WTC11 (cell line): Measurements from ENCODE around the gene STX2. TPM values are rescaled to one million over a fixed set of nuclear protein-coding genes. Genes with fewer than 3 reads are reported as not detected.

Experiments
- ATAC-seq: fragments of 200-7000 bp; cut with Tn5 transposase; 2 replicates; pipeline ENCODE4 v1.10.0; 2021; ENCODE audit warnings: mild to moderate bottlenecking, moderate library complexity
- CTCF ChIA-PET: fragments of 300-600 bp; sonication (Branson Sonifier 250); formaldehyde crosslinking; loops from one replicate; lab custom pipeline; 2021; ENCODE audit warnings: antibody characterized with exemption; lab: Charles Lee
- POLR2A ChIA-PET: fragments of 350-600 bp; sonication (Branson Sonifier 250); formaldehyde crosslinking; loops from one replicate; lab custom pipeline; 2021; ENCODE audit warnings: antibody characterized with exemption; lab: Charles Lee
- DNase-seq: peaks from one replicate; pipeline ENCODE4 v3.0.0; 2021; ENCODE audit warnings: low spot score
- H3K27ac Mint-ChIP-seq: 2 replicates; pipeline ENCODE4 v1.8.0; 2021; ENCODE audit warnings: mixed read lengths
- H3K27me3 Mint-ChIP-seq: 2 replicates; pipeline ENCODE4 v1.8.0; 2021; ENCODE audit warnings: low read depth, mild to moderate bottlenecking, moderate library complexity, mixed read lengths
- H3K36me3 Mint-ChIP-seq: 2 replicates; pipeline ENCODE4 v1.8.0; 2021; ENCODE audit warnings: mixed read lengths
- H3K4me1 Mint-ChIP-seq: 2 replicates; pipeline ENCODE4 v1.8.0; 2022; ENCODE audit warnings: mixed read lengths
- H3K4me3 Mint-ChIP-seq: 2 replicates; pipeline ENCODE4 v1.8.0; 2021; ENCODE audit warnings: mild to moderate bottlenecking, moderate library complexity, mixed read lengths
- H3K9me3 Mint-ChIP-seq: 2 replicates; pipeline ENCODE4 v1.8.0; 2021; ENCODE audit warnings: mixed read lengths
- CREM ChIP-seq: sonication (generic); formaldehyde crosslinking; IDR thresholded peaks from 2 replicates; pipeline ENCODE4 v1.8.1; 2022; ENCODE audit warnings: mild to moderate bottlenecking, missing genetic modification reagents, moderate library complexity
- E2F1 ChIP-seq: sonication (generic); formaldehyde crosslinking; IDR thresholded peaks from 2 replicates; pipeline ENCODE4 v1.8.0; 2022; ENCODE audit warnings: mild to moderate bottlenecking, missing genetic modification reagents
- ETV6 ChIP-seq: sonication (generic); formaldehyde crosslinking; IDR thresholded peaks from 2 replicates; pipeline ENCODE4 v1.8.1; 2022; ENCODE audit warnings: mild to moderate bottlenecking, missing genetic modification reagents
- FOXJ3 ChIP-seq: sonication (generic); formaldehyde crosslinking; IDR thresholded peaks from 2 replicates; pipeline ENCODE4 v1.9.0; 2021; ENCODE audit warnings: missing genetic modification reagents, mild to moderate bottlenecking, borderline replicate concordance
- NFE2L1 ChIP-seq: sonication (generic); formaldehyde crosslinking; IDR thresholded peaks from 2 replicates; pipeline ENCODE4 v1.8.1; 2023; ENCODE audit warnings: missing genetic modification reagents
- OVOL2 ChIP-seq: fragments of 250-450 bp; sonication (Bioruptor Pico); IDR thresholded peaks from 2 replicates; pipeline ENCODE4 v1.9.0; 2021; ENCODE audit warnings: mild to moderate bottlenecking, borderline replicate concordance
- PRRX2 ChIP-seq: fragments of 250-450 bp; sonication (Bioruptor Pico); IDR thresholded peaks from 2 replicates; pipeline ENCODE4 v1.8.0; 2021; ENCODE audit warnings: mild to moderate bottlenecking
- ZNF281 ChIP-seq: sonication (generic); formaldehyde crosslinking; IDR thresholded peaks from 2 replicates; pipeline ENCODE4 v1.8.0; 2023; ENCODE audit warnings: mild to moderate bottlenecking, missing genetic modification reagents
- total RNA-seq: library from RNA; stranded (reverse); gene quantifications from 3 replicates; pipeline ENCODE4 v1.2.3, GENCODE V29; 2021
- TF ChIP-seq, protein P1 (sequence below): fragments of 250-450 bp; sonication (Bioruptor Pico); IDR thresholded peaks from 2 replicates; pipeline ENCODE4 v1.9.0; 2021; ENCODE audit warnings: mild to moderate bottlenecking, borderline replicate concordance
- TF ChIP-seq, protein P2 (sequence below): fragments of 250-450 bp; sonication (Bioruptor Pico); IDR thresholded peaks from 2 replicates; pipeline ENCODE4 v2.1.2; 2022; ENCODE audit warnings: mild to moderate bottlenecking, moderate library complexity
- TF ChIP-seq, protein P3 (sequence below): fragments of 250-450 bp; sonication (Bioruptor Pico); IDR thresholded peaks from 2 replicates; pipeline ENCODE4 v1.9.0; 2021; ENCODE audit warnings: mild to moderate bottlenecking
- TF ChIP-seq, protein P4 (sequence below): fragments of 250-450 bp; sonication (Bioruptor Pico); IDR thresholded peaks from 2 replicates; pipeline ENCODE4 v1.8.0; 2021; ENCODE audit warnings: mild to moderate bottlenecking
- TF ChIP-seq, protein P5 (sequence below): sonication (generic); formaldehyde crosslinking; IDR thresholded peaks from 2 replicates; pipeline ENCODE4 v1.8.1; 2022; ENCODE audit warnings: missing genetic modification reagents, borderline replicate concordance
- TF ChIP-seq, protein P6 (sequence below): sonication (generic); formaldehyde crosslinking; IDR thresholded peaks from 2 replicates; pipeline ENCODE4 v1.8.1; 2023; ENCODE audit warnings: mild to moderate bottlenecking, missing genetic modification reagents

Gene STX2
- total RNA-seq, 1 experiment from 2014 or later = 22.7 TPM

DNA sequence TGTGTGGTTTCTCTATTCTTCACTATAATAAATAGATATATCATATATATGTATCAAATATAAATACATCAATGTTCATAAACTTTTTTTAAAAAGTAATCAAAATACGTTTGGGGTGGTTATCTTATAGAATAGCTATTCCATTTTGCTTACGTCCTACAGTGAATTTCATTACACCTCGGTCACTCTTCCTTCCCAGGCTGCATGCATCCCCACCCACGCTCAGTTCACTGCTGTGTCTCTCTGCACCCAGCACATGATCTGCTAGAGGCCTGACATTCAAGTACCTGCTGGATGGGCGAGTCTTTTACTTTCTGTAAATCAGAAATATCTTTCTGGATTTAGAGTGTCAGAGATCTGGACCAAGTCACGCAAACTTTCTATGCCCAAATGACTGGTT is 3.6 kb downstream of the STX2 start (continued):
- TF ChIP-seq, protein P1, sequence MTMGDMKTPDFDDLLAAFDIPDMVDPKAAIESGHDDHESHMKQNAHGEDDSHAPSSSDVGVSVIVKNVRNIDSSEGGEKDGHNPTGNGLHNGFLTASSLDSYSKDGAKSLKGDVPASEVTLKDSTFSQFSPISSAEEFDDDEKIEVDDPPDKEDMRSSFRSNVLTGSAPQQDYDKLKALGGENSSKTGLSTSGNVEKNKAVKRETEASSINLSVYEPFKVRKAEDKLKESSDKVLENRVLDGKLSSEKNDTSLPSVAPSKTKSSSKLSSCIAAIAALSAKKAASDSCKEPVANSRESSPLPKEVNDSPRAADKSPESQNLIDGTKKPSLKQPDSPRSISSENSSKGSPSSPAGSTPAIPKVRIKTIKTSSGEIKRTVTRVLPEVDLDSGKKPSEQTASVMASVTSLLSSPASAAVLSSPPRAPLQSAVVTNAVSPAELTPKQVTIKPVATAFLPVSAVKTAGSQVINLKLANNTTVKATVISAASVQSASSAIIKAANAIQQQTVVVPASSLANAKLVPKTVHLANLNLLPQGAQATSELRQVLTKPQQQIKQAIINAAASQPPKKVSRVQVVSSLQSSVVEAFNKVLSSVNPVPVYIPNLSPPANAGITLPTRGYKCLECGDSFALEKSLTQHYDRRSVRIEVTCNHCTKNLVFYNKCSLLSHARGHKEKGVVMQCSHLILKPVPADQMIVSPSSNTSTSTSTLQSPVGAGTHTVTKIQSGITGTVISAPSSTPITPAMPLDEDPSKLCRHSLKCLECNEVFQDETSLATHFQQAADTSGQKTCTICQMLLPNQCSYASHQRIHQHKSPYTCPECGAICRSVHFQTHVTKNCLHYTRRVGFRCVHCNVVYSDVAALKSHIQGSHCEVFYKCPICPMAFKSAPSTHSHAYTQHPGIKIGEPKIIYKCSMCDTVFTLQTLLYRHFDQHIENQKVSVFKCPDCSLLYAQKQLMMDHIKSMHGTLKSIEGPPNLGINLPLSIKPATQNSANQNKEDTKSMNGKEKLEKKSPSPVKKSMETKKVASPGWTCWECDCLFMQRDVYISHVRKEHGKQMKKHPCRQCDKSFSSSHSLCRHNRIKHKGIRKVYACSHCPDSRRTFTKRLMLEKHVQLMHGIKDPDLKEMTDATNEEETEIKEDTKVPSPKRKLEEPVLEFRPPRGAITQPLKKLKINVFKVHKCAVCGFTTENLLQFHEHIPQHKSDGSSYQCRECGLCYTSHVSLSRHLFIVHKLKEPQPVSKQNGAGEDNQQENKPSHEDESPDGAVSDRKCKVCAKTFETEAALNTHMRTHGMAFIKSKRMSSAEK = no peak
- TF ChIP-seq PRRX2 (CRISPR knock-in tag) (no peak), ZNF281 (no peak), NFE2L1 (CRISPR knock-in tag) (no peak), OVOL2 (CRISPR knock-in tag) (no peak), E2F1 (CRISPR knock-in tag) (no peak)
- TF ChIP-seq, protein P2, sequence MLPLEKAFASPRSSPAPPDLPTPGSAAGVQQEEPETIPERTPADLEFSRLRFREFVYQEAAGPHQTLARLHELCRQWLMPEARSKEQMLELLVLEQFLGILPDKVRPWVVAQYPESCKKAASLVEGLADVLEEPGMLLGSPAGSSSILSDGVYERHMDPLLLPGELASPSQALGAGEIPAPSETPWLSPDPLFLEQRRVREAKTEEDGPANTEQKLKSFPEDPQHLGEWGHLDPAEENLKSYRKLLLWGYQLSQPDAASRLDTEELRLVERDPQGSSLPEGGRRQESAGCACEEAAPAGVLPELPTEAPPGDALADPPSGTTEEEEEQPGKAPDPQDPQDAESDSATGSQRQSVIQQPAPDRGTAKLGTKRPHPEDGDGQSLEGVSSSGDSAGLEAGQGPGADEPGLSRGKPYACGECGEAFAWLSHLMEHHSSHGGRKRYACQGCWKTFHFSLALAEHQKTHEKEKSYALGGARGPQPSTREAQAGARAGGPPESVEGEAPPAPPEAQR = no peak
- TF ChIP-seq, protein P3, sequence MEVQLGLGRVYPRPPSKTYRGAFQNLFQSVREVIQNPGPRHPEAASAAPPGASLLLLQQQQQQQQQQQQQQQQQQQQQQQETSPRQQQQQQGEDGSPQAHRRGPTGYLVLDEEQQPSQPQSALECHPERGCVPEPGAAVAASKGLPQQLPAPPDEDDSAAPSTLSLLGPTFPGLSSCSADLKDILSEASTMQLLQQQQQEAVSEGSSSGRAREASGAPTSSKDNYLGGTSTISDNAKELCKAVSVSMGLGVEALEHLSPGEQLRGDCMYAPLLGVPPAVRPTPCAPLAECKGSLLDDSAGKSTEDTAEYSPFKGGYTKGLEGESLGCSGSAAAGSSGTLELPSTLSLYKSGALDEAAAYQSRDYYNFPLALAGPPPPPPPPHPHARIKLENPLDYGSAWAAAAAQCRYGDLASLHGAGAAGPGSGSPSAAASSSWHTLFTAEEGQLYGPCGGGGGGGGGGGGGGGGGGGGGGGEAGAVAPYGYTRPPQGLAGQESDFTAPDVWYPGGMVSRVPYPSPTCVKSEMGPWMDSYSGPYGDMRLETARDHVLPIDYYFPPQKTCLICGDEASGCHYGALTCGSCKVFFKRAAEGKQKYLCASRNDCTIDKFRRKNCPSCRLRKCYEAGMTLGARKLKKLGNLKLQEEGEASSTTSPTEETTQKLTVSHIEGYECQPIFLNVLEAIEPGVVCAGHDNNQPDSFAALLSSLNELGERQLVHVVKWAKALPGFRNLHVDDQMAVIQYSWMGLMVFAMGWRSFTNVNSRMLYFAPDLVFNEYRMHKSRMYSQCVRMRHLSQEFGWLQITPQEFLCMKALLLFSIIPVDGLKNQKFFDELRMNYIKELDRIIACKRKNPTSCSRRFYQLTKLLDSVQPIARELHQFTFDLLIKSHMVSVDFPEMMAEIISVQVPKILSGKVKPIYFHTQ = no peak

GRCh38 chr12:130835011-130835410 is 4.0 kb downstream of the STX2 start:
- H3K9me3 Mint-ChIP-seq = no peaks in the 10 kb centered on the region
- H3K27me3 Mint-ChIP-seq = peaks cover 8% of the 10 kb centered on the region
- H3K4me3 Mint-ChIP-seq = no peak overlapping the region
- no peaks in the 10 kb centered on the region for H3K36me3 Mint-ChIP-seq
- POLR2A ChIA-PET = no interaction called here
- H3K4me1 Mint-ChIP-seq = peaks cover 75% of the 10 kb centered on the region
- CTCF ChIA-PET = interaction anchor here (1.1 to 1.9 kb wide), 4 partner anchors 9 to 73 kb away, joined by 3 to 7 read pairs (median 4); no protein-coding TSS in a partner anchor
- H3K27ac Mint-ChIP-seq = no peak overlapping the region
- DNase-seq (no peak), ATAC-seq (no peak)
- TF ChIP-seq ETV6 (CRISPR knock-in tag) = no peak
- TF ChIP-seq, protein P4, sequence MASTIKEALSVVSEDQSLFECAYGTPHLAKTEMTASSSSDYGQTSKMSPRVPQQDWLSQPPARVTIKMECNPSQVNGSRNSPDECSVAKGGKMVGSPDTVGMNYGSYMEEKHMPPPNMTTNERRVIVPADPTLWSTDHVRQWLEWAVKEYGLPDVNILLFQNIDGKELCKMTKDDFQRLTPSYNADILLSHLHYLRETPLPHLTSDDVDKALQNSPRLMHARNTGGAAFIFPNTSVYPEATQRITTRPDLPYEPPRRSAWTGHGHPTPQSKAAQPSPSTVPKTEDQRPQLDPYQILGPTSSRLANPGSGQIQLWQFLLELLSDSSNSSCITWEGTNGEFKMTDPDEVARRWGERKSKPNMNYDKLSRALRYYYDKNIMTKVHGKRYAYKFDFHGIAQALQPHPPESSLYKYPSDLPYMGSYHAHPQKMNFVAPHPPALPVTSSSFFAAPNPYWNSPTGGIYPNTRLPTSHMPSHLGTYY (CRISPR knock-in tag) = no peak
- TF ChIP-seq, protein P5, sequence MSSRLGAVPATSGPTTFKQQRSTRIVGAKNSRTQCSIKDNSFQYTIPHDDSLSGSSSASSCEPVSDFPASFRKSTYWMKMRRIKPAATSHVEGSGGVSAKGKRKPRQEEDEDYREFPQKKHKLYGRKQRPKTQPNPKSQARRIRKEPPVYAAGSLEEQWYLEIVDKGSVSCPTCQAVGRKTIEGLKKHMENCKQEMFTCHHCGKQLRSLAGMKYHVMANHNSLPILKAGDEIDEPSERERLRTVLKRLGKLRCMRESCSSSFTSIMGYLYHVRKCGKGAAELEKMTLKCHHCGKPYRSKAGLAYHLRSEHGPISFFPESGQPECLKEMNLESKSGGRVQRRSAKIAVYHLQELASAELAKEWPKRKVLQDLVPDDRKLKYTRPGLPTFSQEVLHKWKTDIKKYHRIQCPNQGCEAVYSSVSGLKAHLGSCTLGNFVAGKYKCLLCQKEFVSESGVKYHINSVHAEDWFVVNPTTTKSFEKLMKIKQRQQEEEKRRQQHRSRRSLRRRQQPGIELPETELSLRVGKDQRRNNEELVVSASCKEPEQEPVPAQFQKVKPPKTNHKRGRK (CRISPR knock-in tag) = no peak
- TF ChIP-seq CREM (CRISPR knock-in tag) = no peak
- TF ChIP-seq, protein P6, sequence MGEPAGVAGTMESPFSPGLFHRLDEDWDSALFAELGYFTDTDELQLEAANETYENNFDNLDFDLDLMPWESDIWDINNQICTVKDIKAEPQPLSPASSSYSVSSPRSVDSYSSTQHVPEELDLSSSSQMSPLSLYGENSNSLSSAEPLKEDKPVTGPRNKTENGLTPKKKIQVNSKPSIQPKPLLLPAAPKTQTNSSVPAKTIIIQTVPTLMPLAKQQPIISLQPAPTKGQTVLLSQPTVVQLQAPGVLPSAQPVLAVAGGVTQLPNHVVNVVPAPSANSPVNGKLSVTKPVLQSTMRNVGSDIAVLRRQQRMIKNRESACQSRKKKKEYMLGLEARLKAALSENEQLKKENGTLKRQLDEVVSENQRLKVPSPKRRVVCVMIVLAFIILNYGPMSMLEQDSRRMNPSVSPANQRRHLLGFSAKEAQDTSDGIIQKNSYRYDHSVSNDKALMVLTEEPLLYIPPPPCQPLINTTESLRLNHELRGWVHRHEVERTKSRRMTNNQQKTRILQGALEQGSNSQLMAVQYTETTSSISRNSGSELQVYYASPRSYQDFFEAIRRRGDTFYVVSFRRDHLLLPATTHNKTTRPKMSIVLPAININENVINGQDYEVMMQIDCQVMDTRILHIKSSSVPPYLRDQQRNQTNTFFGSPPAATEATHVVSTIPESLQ (CRISPR knock-in tag) = no peak
- no peak for TF ChIP-seq FOXJ3
